Measurements from ENCODE around the gene SH3GLB2. TPM values are rescaled to one million over a fixed set of nuclear protein-coding genes. Genes with fewer than 3 reads are reported as not detected.

SH3GLB2 gene
- total RNA-seq, 2 donors from 2014 or later, result 109 to 110 TPM

GRCh38 chr9:129059796-129060785 is 32.0 kb upstream of the SH3GLB2 start:
- intact Hi-C loops (cut with DNase I), result no loop called here
- no peak for DNase-seq
- H3K36me3 ChIP-seq, result peaks cover 9% of the 10 kb centered on the region
- H3K9me3 ChIP-seq, result no peaks in the 10 kb centered on the region
- TF ChIP-seq, protein P1, sequence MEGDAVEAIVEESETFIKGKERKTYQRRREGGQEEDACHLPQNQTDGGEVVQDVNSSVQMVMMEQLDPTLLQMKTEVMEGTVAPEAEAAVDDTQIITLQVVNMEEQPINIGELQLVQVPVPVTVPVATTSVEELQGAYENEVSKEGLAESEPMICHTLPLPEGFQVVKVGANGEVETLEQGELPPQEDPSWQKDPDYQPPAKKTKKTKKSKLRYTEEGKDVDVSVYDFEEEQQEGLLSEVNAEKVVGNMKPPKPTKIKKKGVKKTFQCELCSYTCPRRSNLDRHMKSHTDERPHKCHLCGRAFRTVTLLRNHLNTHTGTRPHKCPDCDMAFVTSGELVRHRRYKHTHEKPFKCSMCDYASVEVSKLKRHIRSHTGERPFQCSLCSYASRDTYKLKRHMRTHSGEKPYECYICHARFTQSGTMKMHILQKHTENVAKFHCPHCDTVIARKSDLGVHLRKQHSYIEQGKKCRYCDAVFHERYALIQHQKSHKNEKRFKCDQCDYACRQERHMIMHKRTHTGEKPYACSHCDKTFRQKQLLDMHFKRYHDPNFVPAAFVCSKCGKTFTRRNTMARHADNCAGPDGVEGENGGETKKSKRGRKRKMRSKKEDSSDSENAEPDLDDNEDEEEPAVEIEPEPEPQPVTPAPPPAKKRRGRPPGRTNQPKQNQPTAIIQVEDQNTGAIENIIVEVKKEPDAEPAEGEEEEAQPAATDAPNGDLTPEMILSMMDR (IDR thresholded peaks at IDR 0.05), result no peak
- no peak overlapping the region for H3K27ac ChIP-seq
- H3K4me1 ChIP-seq, result no peaks in the 10 kb centered on the region
- H3K9ac ChIP-seq (ENCODE audit: low read depth in 2 of 2, low read length in 2 of 2), result no peak overlapping the region
- no peaks in the 10 kb centered on the region for H3K27me3 ChIP-seq
- no peak overlapping the region for H3K4me3 ChIP-seq

- no peak for DNase-seq
- H3K27ac ChIP-seq, result no peak overlapping the region
- H3K4me3 ChIP-seq, result no peak overlapping the region
- no peaks in the 10 kb centered on the region for H3K27me3 ChIP-seq
- intact Hi-C loops (cut with DNase I), result no loop called here
- TF ChIP-seq, protein P1 (IDR thresholded peaks at IDR 0.05), result no peak
- no peak overlapping the region for H3K9ac ChIP-seq (ENCODE audit: low read depth in 2 of 2, low read length in 2 of 2)
- no peaks in the 10 kb centered on the region for H3K9me3 ChIP-seq
- H3K4me1 ChIP-seq, result no peaks in the 10 kb centered on the region
- peaks cover 9% of the 10 kb centered on the region for H3K36me3 ChIP-seq
Observed at GRCh38 chr9:129058965-129059795, 31.0 kb upstream of the SH3GLB2 start.

- Histone ChIP-seq H3K9me3 (no peaks in the 10 kb centered on the region), H3K27ac (no peak overlapping the region), H3K4me1 (no peaks in the 10 kb centered on the region), H3K9ac (ENCODE audit: low read depth in 2 of 2, low read length in 2 of 2) (no peak overlapping the region), H3K4me3 (no peak overlapping the region), H3K27me3 (no peaks in the 10 kb centered on the region), H3K36me3 (no peaks in the 10 kb centered on the region)
- TF ChIP-seq, protein P1 (IDR thresholded peaks at IDR 0.05), result no peak
- intact Hi-C loops (cut with DNase I), result no loop called here
- no peak for DNase-seq
Observed at GRCh38 chr9:129054163-129054851, 26.2 kb upstream of the SH3GLB2 start.

DNA sequence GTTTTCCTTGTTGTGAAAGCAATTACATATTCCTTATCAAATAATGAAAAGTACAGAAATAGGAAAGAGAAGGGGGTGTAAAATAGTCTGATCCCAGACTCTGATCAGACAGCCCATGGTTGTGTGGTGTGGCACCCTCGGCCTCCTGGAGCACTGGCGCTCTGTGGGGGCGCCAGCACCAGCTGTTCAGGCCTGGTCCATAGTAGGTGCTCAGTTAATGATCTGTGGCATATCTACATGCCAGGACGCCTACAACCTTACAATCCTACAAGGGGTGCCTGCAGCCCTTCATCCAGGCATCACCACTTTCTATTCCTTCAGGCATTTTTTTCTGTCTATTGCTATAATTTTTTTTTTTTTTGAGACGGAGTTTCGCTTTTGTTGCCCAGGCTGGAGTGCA is 24.9 kb upstream of the SH3GLB2 start:
- H3K27ac ChIP-seq, result peak overlapping the region; percentile 91
- no peaks in the 10 kb centered on the region for H3K4me1 ChIP-seq
- DNase-seq, result no peak
- no peaks in the 10 kb centered on the region for H3K27me3 ChIP-seq
- H3K4me3 ChIP-seq, result no peak overlapping the region
- peaks cover 8% of the 10 kb centered on the region for H3K36me3 ChIP-seq
- intact Hi-C loops (cut with DNase I), result no loop called here
- peak overlapping the region; percentile 6 to 16 for H3K9ac ChIP-seq (ENCODE audit: low read depth in 2 of 2, low read length in 2 of 2)
- TF ChIP-seq, protein P1 (IDR thresholded peaks at IDR 0.05), result no peak
- no peaks in the 10 kb centered on the region for H3K9me3 ChIP-seq

GRCh38 chr9:129052592-129052991 is 24.5 kb upstream of the SH3GLB2 start:
- Histone ChIP-seq H3K4me3 (no peak overlapping the region), H3K27ac (peak overlapping the region; percentile 91), H3K36me3 (peaks cover 8% of the 10 kb centered on the region), H3K9me3 (no peaks in the 10 kb centered on the region), H3K9ac (ENCODE audit: low read depth in 2 of 2, low read length in 2 of 2) (peak overlapping the region; percentile 14 to 16), H3K4me1 (no peaks in the 10 kb centered on the region), H3K27me3 (no peaks in the 10 kb centered on the region)
- TF ChIP-seq, protein P1 (IDR thresholded peaks at IDR 0.05), result no peak
- peak; percentile 97 for DNase-seq
- intact Hi-C loops (cut with DNase I), result no loop called here
